K562 (cell line): ENCODE data around the gene R3HDM2.

Source experiments
- ATF1 ChIP-seq, 2 experiments: fragments of 450-650 bp in 1 of 2; IDR thresholded peaks; 2 replicates each; pipeline ENCODE4 v1.6.1; 2016; ENCODE audit warnings: missing compliant biosample characterization in 1 of 2, missing genetic modification characterization in 1 of 2
- CTCF ChIP-seq, 3 experiments: IDR thresholded peaks in 2 of 3; conservative IDR thresholded peaks in 1 of 3; 2 replicates each; pipeline ENCODE4 v1.5.1; 2011 to 2012; ENCODE audit warnings: low read length in 3 of 3, mild to moderate bottlenecking in 3 of 3, control low read depth in 2 of 3, improper control_type of control experiment in 1 of 3, inconsistent platforms in 1 of 3, low read depth in 1 of 3, mixed read lengths in 1 of 3, moderate library complexity in 1 of 3; ENCODE audit not compliant: insufficient read depth in 2 of 3
- EGR1 ChIP-seq: fragments of 450-650 bp; conservative IDR thresholded peaks from 2 replicates; pipeline ENCODE4 v1.6.1; 2017; ENCODE audit warnings: mild to moderate bottlenecking
- EP300 ChIP-seq: IDR thresholded peaks from 2 replicates; pipeline ENCODE4 v1.6.1; 2012; ENCODE audit warnings: low read length, improper control_type of control experiment
- KDM2B ChIP-seq: fragments of 250-450 bp; sonication (Bioruptor Pico); IDR thresholded peaks from 2 replicates; pipeline ENCODE4 v1.8.0; 2021; ENCODE audit warnings: mild to moderate bottlenecking, moderate library complexity
- ZBTB43 ChIP-seq: sonication (generic); formaldehyde crosslinking; IDR thresholded peaks from 2 replicates; pipeline ENCODE4 v1.8.0; 2023; ENCODE audit warnings: mild to moderate bottlenecking, missing genetic modification reagents
- ZNF124 ChIP-seq: sonication (generic); formaldehyde crosslinking; IDR thresholded peaks from 2 replicates; pipeline ENCODE4 v1.8.1; 2022; ENCODE audit warnings: missing genetic modification reagents
- ZNF174 ChIP-seq: fragments of 250-450 bp; sonication (Bioruptor Pico); IDR thresholded peaks from 2 replicates; pipeline ENCODE4 v1.4.0; 2020; ENCODE audit warnings: mild to moderate bottlenecking
- ZNF184 ChIP-seq: sonication (generic); formaldehyde crosslinking; IDR thresholded peaks from 2 replicates; pipeline ENCODE4 v1.5.0; 2020; ENCODE audit warnings: missing genetic modification reagents
- ZNF316 ChIP-seq: fragments of 450-650 bp; IDR thresholded peaks from 2 replicates; pipeline ENCODE4 v1.6.1; 2016
- ZSCAN32 ChIP-seq: fragments of 450-650 bp; formaldehyde crosslinking; IDR thresholded peaks from 2 replicates; pipeline ENCODE4 v1.4.0; 2020; ENCODE audit warnings: mild to moderate bottlenecking, moderate library complexity
- TF ChIP-seq, protein P1 (sequence below): sonication (generic); formaldehyde crosslinking; IDR thresholded peaks from 2 replicates; pipeline ENCODE4 v1.9.0; 2022; ENCODE audit warnings: mild to moderate bottlenecking, missing genetic modification reagents
- TF ChIP-seq, protein P2 (sequence below): fragments of 450-650 bp; conservative IDR thresholded peaks from 2 replicates; pipeline ENCODE4 v1.6.1; 2016; ENCODE audit warnings: missing genetic modification characterization, low read depth, mild to moderate bottlenecking, control low read depth, missing compliant biosample characterization
- TF ChIP-seq, protein P3 (sequence below), 2 experiments: fragments of 200-800 bp in 1 of 2; sonication (Bioruptor generic) in 1 of 2; sonication (generic) in 1 of 2; formaldehyde crosslinking in 1 of 2; IDR thresholded peaks in 1 of 2; conservative IDR thresholded peaks in 1 of 2; 2 replicates each; pipeline versions ENCODE4 v1.5.0 to v1.6.1; 2016 to 2020; ENCODE audit warnings: missing compliant biosample characterization in 1 of 2, missing genetic modification characterization in 1 of 2, missing genetic modification reagents in 1 of 2

DNA sequence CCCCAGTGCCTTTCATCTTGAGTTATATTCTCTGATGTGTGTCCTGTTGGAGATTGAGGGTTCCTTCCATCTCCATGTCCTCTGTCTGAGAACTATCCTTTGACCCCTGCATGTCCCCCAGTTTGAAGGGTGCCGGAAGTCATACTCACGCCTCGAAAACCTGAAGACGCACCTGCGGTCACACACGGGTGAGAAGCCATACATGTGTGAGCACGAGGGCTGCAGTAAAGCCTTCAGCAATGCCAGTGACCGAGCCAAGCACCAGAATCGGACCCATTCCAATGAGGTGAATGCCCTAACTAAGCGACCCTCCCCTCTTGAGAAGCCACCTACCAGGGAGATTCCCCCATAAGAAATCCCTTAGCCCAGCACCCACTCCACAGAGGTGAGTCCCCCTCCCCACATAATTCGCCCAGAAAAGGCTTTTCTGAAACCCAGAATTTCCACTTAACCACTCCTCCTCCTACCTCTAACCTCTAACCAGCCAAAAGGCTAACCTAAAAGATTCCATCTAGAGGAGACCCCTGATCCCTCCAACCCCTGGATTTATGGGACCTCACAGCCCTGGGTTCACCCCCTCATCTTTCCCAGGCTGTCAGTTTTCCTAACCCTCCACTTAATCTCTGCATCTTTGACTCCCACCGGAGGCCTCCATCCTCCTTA, 36.5 kb upstream of the R3HDM2 start:
- TF ChIP-seq EP300 (no peak), CTCF (IDR thresholded peaks at IDR 0.05 in 2 of 3, conservative IDR thresholded peaks at IDR 0.05 in 1 of 3; ENCODE audit: insufficient read depth in 2 of 3, low read depth in 1 of 3, low read length in 3 of 3) (no peak), ZNF174 (CRISPR knock-in tag) (no peak), ZNF124 (CRISPR knock-in tag) (no peak), ZBTB43 (no peak), KDM2B (CRISPR knock-in tag) (no peak), ZNF316 (no peak), ZNF184 (CRISPR knock-in tag) (no peak), ZSCAN32 (no peak), EGR1 (no peak), ATF1 (CRISPR knock-in tag; IDR thresholded peaks at IDR 0.05) (no peak), ATF1 (tag; IDR thresholded peaks at IDR 0.05) (no peak)
- TF ChIP-seq, protein P1, sequence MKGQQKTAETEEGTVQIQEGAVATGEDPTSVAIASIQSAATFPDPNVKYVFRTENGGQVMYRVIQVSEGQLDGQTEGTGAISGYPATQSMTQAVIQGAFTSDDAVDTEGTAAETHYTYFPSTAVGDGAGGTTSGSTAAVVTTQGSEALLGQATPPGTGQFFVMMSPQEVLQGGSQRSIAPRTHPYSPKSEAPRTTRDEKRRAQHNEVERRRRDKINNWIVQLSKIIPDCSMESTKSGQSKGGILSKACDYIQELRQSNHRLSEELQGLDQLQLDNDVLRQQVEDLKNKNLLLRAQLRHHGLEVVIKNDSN, result no peak
- TF ChIP-seq, protein P2, sequence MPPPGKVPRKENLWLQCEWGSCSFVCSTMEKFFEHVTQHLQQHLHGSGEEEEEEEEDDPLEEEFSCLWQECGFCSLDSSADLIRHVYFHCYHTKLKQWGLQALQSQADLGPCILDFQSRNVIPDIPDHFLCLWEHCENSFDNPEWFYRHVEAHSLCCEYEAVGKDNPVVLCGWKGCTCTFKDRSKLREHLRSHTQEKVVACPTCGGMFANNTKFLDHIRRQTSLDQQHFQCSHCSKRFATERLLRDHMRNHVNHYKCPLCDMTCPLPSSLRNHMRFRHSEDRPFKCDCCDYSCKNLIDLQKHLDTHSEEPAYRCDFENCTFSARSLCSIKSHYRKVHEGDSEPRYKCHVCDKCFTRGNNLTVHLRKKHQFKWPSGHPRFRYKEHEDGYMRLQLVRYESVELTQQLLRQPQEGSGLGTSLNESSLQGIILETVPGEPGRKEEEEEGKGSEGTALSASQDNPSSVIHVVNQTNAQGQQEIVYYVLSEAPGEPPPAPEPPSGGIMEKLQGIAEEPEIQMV (tag), result no peak
- TF ChIP-seq, protein P3, sequence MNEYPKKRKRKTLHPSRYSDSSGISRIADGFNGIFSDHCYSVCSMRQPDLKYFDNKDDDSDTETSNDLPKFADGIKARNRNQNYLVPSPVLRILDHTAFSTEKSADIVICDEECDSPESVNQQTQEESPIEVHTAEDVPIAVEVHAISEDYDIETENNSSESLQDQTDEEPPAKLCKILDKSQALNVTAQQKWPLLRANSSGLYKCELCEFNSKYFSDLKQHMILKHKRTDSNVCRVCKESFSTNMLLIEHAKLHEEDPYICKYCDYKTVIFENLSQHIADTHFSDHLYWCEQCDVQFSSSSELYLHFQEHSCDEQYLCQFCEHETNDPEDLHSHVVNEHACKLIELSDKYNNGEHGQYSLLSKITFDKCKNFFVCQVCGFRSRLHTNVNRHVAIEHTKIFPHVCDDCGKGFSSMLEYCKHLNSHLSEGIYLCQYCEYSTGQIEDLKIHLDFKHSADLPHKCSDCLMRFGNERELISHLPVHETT (CRISPR knock-in tag; conservative IDR thresholded peaks at IDR 0.05 in 1 of 2, IDR thresholded peaks at IDR 0.05 in 1 of 2), result no peak
